IMR-90 (cell line): ENCODE measurements around the gene DDX54. TPM values are rescaled to one million over a fixed set of nuclear protein-coding genes. Genes with fewer than 3 reads are reported as not detected.

ENCODE experiments used
- ATAC-seq: fragments of 200-7000 bp; cut with Tn5 transposase; 2 replicates; pipeline ENCODE4 v1.9.1; 2020; ENCODE audit warnings: low read depth, mild to moderate bottlenecking, moderate library complexity
- BruUV-seq: library from RNA; stranded (reverse); fragments of 400-500 nt; replicated peaks from 2 replicates; lab custom pipeline; 2021; lab: Mats Ljungman, UMichigan
- CTCF ChIA-PET: fragments of 300-600 bp; formaldehyde crosslinking; extraction: SDS; loops from one replicate; lab custom pipeline; 2021; ENCODE audit warnings: antibody characterized with exemption; lab: Yijun Ruan, JAX
- POLR2A ChIA-PET: fragments of 300-600 bp; sonication (Branson Sonifier 250); formaldehyde crosslinking; loops from one replicate; lab custom pipeline; 2022; ENCODE audit warnings: antibody characterized with exemption; ENCODE audit not compliant: unreplicated experiment; lab: Charles Lee
- DNase-seq: peaks from one replicate; pipeline ENCODE4 v3.0.0; 2013
- H2AFZ ChIP-seq: replicated peaks from 2 replicates; pipeline ENCODE3; 2013; ENCODE audit warnings: low read length, mild to moderate bottlenecking; ENCODE audit not compliant: poor library complexity
- H2AK5ac ChIP-seq: 2 replicates; pipeline ENCODE4 v1.6.1; 2013; ENCODE audit warnings: low read depth, low read length, inconsistent platforms
- H2AK9ac ChIP-seq: replicated peaks from 2 replicates; pipeline ENCODE3; 2013; ENCODE audit warnings: mild to moderate bottlenecking, low read depth, low read length, moderate library complexity; ENCODE audit not compliant: poor library complexity
- H2BK120ac ChIP-seq: 2 replicates; pipeline ENCODE4 v1.6.1; 2013; ENCODE audit warnings: low read depth, low read length, inconsistent platforms
- H2BK15ac ChIP-seq: 3 replicates; pipeline ENCODE4 v1.6.1; 2013; ENCODE audit warnings: low read depth, low read length, inconsistent platforms
- H2BK20ac ChIP-seq: 2 replicates; pipeline ENCODE4 v1.6.1; 2013; ENCODE audit warnings: low read depth, mild to moderate bottlenecking, inconsistent platforms, low read length, moderate library complexity
- H2BK5ac ChIP-seq: 2 replicates; pipeline ENCODE4 v1.6.1; 2013; ENCODE audit warnings: mild to moderate bottlenecking, low read depth, low read length, inconsistent platforms; ENCODE audit not compliant: poor library complexity, severe bottlenecking
- H3K14ac ChIP-seq: replicated peaks from 2 replicates; pipeline ENCODE4 v1.6.1; 2013; ENCODE audit warnings: low read depth, low read length, inconsistent platforms
- H3K18ac ChIP-seq: 2 replicates; pipeline ENCODE4 v1.6.1; 2013; ENCODE audit warnings: low read depth, low read length, control low read depth
- H3K23ac ChIP-seq: 2 replicates; pipeline ENCODE4 v1.6.1; 2013; ENCODE audit warnings: low read depth, low read length, inconsistent platforms
- H3K27ac ChIP-seq: 2 replicates; pipeline ENCODE4 v1.5.1; 2013; ENCODE audit warnings: mild to moderate bottlenecking, control low read depth, low read length; ENCODE audit not compliant: insufficient read depth
- H3K27me3 ChIP-seq: 2 replicates; pipeline ENCODE4 v1.6.1; 2013; ENCODE audit warnings: low read length; ENCODE audit not compliant: control insufficient read depth, insufficient read depth
- H3K36me3 ChIP-seq: 2 replicates; pipeline ENCODE4 v1.6.1; 2013; ENCODE audit warnings: low read length, mixed read lengths; ENCODE audit not compliant: control insufficient read depth, insufficient read depth
- H3K4ac ChIP-seq: 2 replicates; pipeline ENCODE4 v1.6.1; 2013; ENCODE audit warnings: low read depth, low read length, inconsistent platforms
- H3K4me1 ChIP-seq: 2 replicates; pipeline ENCODE4 v1.6.1; 2013; ENCODE audit warnings: low read length, mixed read lengths; ENCODE audit not compliant: control insufficient read depth, insufficient read depth
- H3K4me2 ChIP-seq: 2 replicates; pipeline ENCODE4 v1.6.1; 2013; ENCODE audit warnings: low read depth, mild to moderate bottlenecking, control low read depth, low read length, moderate library complexity
- H3K4me3 ChIP-seq: 2 replicates; pipeline ENCODE4 v1.5.1; 2013; ENCODE audit warnings: low read depth, mild to moderate bottlenecking, control low read depth, low read length, moderate library complexity; ENCODE audit not compliant: insufficient read depth
- H3K56ac ChIP-seq: 2 replicates; pipeline ENCODE4 v1.6.1; 2013; ENCODE audit warnings: low read length, inconsistent platforms; ENCODE audit not compliant: insufficient read depth; ENCODE audit errors: extremely low read depth
- H3K79me1 ChIP-seq, 2 experiments: 2 replicates each; pipeline ENCODE4 v1.6.1; 2013; ENCODE audit warnings: low read length in 2 of 2, inconsistent platforms in 1 of 2, low read depth in 1 of 2
- H3K9ac ChIP-seq: 2 replicates; pipeline ENCODE4 v1.6.1; 2013; ENCODE audit warnings: low read depth, low read length, control low read depth
- H3K9me1 ChIP-seq: 2 replicates; pipeline ENCODE4 v1.6.1; 2013; ENCODE audit warnings: low read length, inconsistent platforms; ENCODE audit not compliant: insufficient read depth
- H3K9me3 ChIP-seq: 2 replicates; pipeline ENCODE4 v1.6.1; 2013; ENCODE audit warnings: low read length; ENCODE audit not compliant: control insufficient read depth, insufficient read depth
- H4K20me1 ChIP-seq: 2 replicates; pipeline ENCODE4 v1.6.1; 2013; ENCODE audit warnings: low read length, inconsistent platforms; ENCODE audit not compliant: insufficient read depth
- H4K5ac ChIP-seq: 2 replicates; pipeline ENCODE4 v1.6.1; 2013; ENCODE audit warnings: mild to moderate bottlenecking, low read depth, low read length, control low read depth
- H4K8ac ChIP-seq, 2 experiments: 2 replicates each; pipeline ENCODE4 v1.6.1; 2013; ENCODE audit warnings: low read depth in 2 of 2, low read length in 2 of 2, control low read depth in 1 of 2, inconsistent platforms in 1 of 2
- H4K91ac ChIP-seq: 2 replicates; pipeline ENCODE4 v1.6.1; 2013; ENCODE audit warnings: low read depth, low read length, inconsistent platforms; ENCODE audit not compliant: insufficient read depth
- BHLHE40 ChIP-seq: fragments of 150-350 bp; IDR thresholded peaks from 2 replicates; pipeline ENCODE4 v1.6.1; 2016; ENCODE audit warnings: mild to moderate bottlenecking, low read depth, low read length
- CEBPB ChIP-seq: IDR thresholded peaks from 2 replicates; pipeline ENCODE4 v1.6.1; 2012; ENCODE audit warnings: low read depth, low read length, improper control_type of control experiment
- CHD1 ChIP-seq: IDR thresholded peaks from 2 replicates; pipeline ENCODE4 v1.6.1; 2012; ENCODE audit warnings: low read depth, low read length, improper control_type of control experiment
- FOS ChIP-seq: fragments of 150-350 bp; IDR thresholded peaks from 2 replicates; pipeline ENCODE4 v1.6.1; 2016; ENCODE audit warnings: low read depth, low read length
- MAFK ChIP-seq: IDR thresholded peaks from 2 replicates; pipeline ENCODE4 v1.6.1; 2012; ENCODE audit warnings: low read depth, low read length, improper control_type of control experiment
- MAZ ChIP-seq: IDR thresholded peaks from 2 replicates; pipeline ENCODE4 v1.6.1; 2012; ENCODE audit warnings: low read depth, mild to moderate bottlenecking, low read length, improper control_type of control experiment, moderate library complexity, borderline replicate concordance
- MXI1 ChIP-seq: IDR thresholded peaks from 2 replicates; pipeline ENCODE4 v1.6.1; 2012; ENCODE audit warnings: low read depth, mild to moderate bottlenecking, low read length, moderate library complexity, borderline replicate concordance
- NFE2L2 ChIP-seq: fragments of 150-350 bp; IDR thresholded peaks from 2 replicates; pipeline ENCODE4 v1.6.1; 2016; ENCODE audit warnings: low read depth, mild to moderate bottlenecking, low read length
- POLR2A ChIP-seq: IDR thresholded peaks from 2 replicates; pipeline ENCODE4 v1.6.1; 2012; ENCODE audit warnings: mild to moderate bottlenecking, low read depth, low read length
- RAD21 ChIP-seq: IDR thresholded peaks from 2 replicates; pipeline ENCODE4 v1.6.1; 2012; ENCODE audit warnings: low read length, improper control_type of control experiment
- RCOR1 ChIP-seq: IDR thresholded peaks from 2 replicates; pipeline ENCODE4 v1.6.1; 2012; ENCODE audit warnings: mild to moderate bottlenecking, low read length, improper control_type of control experiment; ENCODE audit not compliant: insufficient replicate concordance
- RFX5 ChIP-seq: IDR thresholded peaks from 2 replicates; pipeline ENCODE4 v1.8.0; 2012; ENCODE audit warnings: low read depth, mild to moderate bottlenecking, low read length, moderate library complexity
- SMC3 ChIP-seq: fragments of 150-350 bp; IDR thresholded peaks from 2 replicates; pipeline ENCODE4 v1.6.1; 2016; ENCODE audit warnings: low read depth, mild to moderate bottlenecking, antibody characterized with exemption, low read length, moderate library complexity
- WGBS, 2 experiments: methylation state at CpG; one replicate each; pipeline versions ENCODE4 v1.1.5 to v1.1.7; 2013; ENCODE audit warnings: missing lambda C conversion rate in 2 of 2; ENCODE audit not compliant: insufficient read length in 1 of 2; ENCODE audit errors: extremely low coverage in 2 of 2; 5-methylcytosine and 5-hydroxymethylcytosine counted together
- dilution Hi-C: fragments of 300-500 bp; cut with HindIII; formaldehyde crosslinking; loops from one replicate; pipeline ENCODE4 v1.14.3; 2018; ENCODE audit warnings: low sequenced_read_pairs; ENCODE audit not compliant: unreplicated experiment
- in situ Hi-C: fragments of 300-500 bp; cut with MboI; formaldehyde crosslinking; loops from 3 replicates; pipeline ENCODE4 v1.14.3; 2019; ENCODE audit warnings: low sequenced_read_pairs, inconsistent platforms, mixed read lengths
- intact Hi-C: fragments of 100-400 bp; cut with micrococcal nuclease; formaldehyde crosslinking; loops from 2 replicates; pipeline ENCODE4 v1.10.0; 2022
- polyA plus RNA-seq, 3 experiments: library from polyadenylated mRNA; depleted of rRNA; stranded (reverse); fragments of >200 nt; gene quantifications; 2 replicates each; pipeline ENCODE4 v1.2.3, GENCODE V29; 2012; ENCODE audit warnings: low replicate concordance in 1 of 3
- total RNA-seq: library from RNA; depleted of rRNA; stranded (reverse); fragments of >200 nt; gene quantifications from 2 replicates; pipeline ENCODE4 v1.2.3, GENCODE V29; 2012
- TF ChIP-seq, protein P1 (sequence below): conservative IDR thresholded peaks from 2 replicates; pipeline ENCODE4 v1.5.1; 2012; ENCODE audit warnings: mild to moderate bottlenecking, low read depth, low read length, improper control_type of control experiment
- TF ChIP-seq, protein P2 (sequence below): fragments of 150-350 bp; IDR thresholded peaks from 2 replicates; pipeline ENCODE4 v1.6.1; 2016; ENCODE audit warnings: low read depth, mild to moderate bottlenecking, low read length, moderate library complexity, borderline replicate concordance
- TF ChIP-seq, protein P3 (sequence below): fragments of 150-350 bp; IDR thresholded peaks from 2 replicates; pipeline ENCODE4 v1.6.1; 2017; ENCODE audit warnings: mild to moderate bottlenecking, antibody characterized with exemption, low read length, low read depth

Gene DDX54
- total and polyA plus RNA-seq, 2 of the 4 experiments (the other 2 are of a cell fraction): 23.8 to 47.5 TPM

DNA sequence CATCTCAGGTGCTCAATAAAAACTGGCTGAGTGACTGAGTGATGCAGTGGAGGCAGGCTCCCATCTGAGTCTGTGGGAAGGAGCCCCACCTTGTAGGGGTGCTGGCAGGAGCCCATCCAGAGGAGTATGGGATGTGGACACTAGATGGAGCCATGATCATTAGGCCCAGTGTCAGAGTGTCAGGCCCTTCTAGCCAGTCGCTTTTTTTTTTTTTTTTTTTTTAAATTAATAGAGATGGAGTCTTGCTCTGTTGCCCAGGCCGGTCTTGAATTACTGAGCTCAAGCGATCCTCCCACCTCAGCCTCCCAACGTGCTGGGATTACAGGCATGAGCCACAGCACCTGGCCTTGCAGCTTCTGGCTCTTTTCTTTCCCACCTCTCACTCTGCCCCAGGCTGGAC is 11.7 kb upstream of the DDX54 start:
- CTCF ChIA-PET: interaction anchor here (0.6 to 0.7 kb wide), 8 partner anchors 23 to 1602 kb away, joined by 3 to 4 read pairs (median 3); no protein-coding TSS in a partner anchor
- Histone ChIP-seq H4K20me1 (no peaks in the 10 kb centered on the region), H4K91ac (no peak overlapping the region), H4K8ac (peak overlapping the region in 1 of 2 experiments; percentile 69; a peak in 1 of 4 replicates), H3K56ac (no peak overlapping the region), H2AK9ac (peak overlapping the region; percentile 80), H2BK15ac (peak overlapping the region; percentile 62; the same call in 1 of the 3 replicates), H3K9me1 (peaks cover 5% of the 10 kb centered on the region; the same call in 1 of the 2 replicates), H2BK5ac (no peak overlapping the region), H2AK5ac (peak overlapping the region; percentile 74; the same call in 1 of the 2 replicates), H3K4me1 (peaks cover 9% of the 10 kb centered on the region), H3K9ac (no peak overlapping the region), H3K27ac (no peak overlapping the region), H3K4me2 (no peak overlapping the region), H3K27me3 (no peaks in the 10 kb centered on the region), H2BK20ac (0 out of 2 replicates have a peak overlapping the region, but pooled peaks have one; percentile 47), H4K5ac (no peak overlapping the region), H2BK120ac (peak overlapping the region; percentile 58; the same call in 1 of the 2 replicates), H3K14ac (no peak overlapping the region), H3K9me3 (no peaks in the 10 kb centered on the region), H2AFZ (peak overlapping the region; percentile 59), H3K4me3 (no peak overlapping the region), H3K4ac (peak overlapping the region; percentile 55), H3K79me1 (peaks cover 2 to 9% of the 10 kb centered on the region in 2 experiments; a peak in 1 of 4 replicates), H3K18ac (no peak overlapping the region), H3K36me3 (peaks cover 1% of the 10 kb centered on the region), H3K23ac (no peak overlapping the region)
- in situ Hi-C loops: loop anchor here (5.0 to 25.0 kb wide), 2 partner anchors 230 to 1215 kb away; partner anchors contain the start of gene TBX5
- BruUV-seq: no TSS peak
- dilution Hi-C loops: no loop called here
- intact Hi-C loops: loop anchor here (1.0 to 10.0 kb wide), 6 partner anchors 18 to 715 kb away; partner anchors contain the start of gene PLBD2
- WGBS, 2 experiments: no CpG with 5 or more reads among the region's 4 CpGs
- TF ChIP-seq RFX5 (no peak), FOS (no peak), RCOR1 (no peak), MAFK (no peak), CEBPB (no peak), BHLHE40 (no peak), NFE2L2 (no peak), SMC3 (peak; percentile 71), MXI1 (no peak), CHD1 (no peak), POLR2A (no peak; the same call in 1 of the 2 replicates), MAZ (no peak), RAD21 (peak; percentile 87)
- TF ChIP-seq, protein P1, sequence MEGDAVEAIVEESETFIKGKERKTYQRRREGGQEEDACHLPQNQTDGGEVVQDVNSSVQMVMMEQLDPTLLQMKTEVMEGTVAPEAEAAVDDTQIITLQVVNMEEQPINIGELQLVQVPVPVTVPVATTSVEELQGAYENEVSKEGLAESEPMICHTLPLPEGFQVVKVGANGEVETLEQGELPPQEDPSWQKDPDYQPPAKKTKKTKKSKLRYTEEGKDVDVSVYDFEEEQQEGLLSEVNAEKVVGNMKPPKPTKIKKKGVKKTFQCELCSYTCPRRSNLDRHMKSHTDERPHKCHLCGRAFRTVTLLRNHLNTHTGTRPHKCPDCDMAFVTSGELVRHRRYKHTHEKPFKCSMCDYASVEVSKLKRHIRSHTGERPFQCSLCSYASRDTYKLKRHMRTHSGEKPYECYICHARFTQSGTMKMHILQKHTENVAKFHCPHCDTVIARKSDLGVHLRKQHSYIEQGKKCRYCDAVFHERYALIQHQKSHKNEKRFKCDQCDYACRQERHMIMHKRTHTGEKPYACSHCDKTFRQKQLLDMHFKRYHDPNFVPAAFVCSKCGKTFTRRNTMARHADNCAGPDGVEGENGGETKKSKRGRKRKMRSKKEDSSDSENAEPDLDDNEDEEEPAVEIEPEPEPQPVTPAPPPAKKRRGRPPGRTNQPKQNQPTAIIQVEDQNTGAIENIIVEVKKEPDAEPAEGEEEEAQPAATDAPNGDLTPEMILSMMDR: peak; percentile 77
- TF ChIP-seq, protein P2, sequence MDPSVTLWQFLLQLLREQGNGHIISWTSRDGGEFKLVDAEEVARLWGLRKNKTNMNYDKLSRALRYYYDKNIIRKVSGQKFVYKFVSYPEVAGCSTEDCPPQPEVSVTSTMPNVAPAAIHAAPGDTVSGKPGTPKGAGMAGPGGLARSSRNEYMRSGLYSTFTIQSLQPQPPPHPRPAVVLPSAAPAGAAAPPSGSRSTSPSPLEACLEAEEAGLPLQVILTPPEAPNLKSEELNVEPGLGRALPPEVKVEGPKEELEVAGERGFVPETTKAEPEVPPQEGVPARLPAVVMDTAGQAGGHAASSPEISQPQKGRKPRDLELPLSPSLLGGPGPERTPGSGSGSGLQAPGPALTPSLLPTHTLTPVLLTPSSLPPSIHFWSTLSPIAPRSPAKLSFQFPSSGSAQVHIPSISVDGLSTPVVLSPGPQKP: no peak
- TF ChIP-seq, protein P3, sequence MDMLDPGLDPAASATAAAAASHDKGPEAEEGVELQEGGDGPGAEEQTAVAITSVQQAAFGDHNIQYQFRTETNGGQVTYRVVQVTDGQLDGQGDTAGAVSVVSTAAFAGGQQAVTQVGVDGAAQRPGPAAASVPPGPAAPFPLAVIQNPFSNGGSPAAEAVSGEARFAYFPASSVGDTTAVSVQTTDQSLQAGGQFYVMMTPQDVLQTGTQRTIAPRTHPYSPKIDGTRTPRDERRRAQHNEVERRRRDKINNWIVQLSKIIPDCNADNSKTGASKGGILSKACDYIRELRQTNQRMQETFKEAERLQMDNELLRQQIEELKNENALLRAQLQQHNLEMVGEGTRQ: no peak
- DNase-seq (peak; percentile 78), ATAC-seq (peak; percentile 60)
- POLR2A ChIA-PET: no interaction called here
